Activated CD4-positive, CD25-positive, alpha-beta regulatory T cell treated with anti-CD3 and anti-CD28 coated beads, Interleukin-2, amount 50 U/mL, for 72 hours (primary cell): Measurements from ENCODE around the gene TBXT.

Experiments
- DNase-seq: peaks from one replicate; pipeline ENCODE4 v3.0.0; 2021

The TBXT gene

GRCh38 chr6:166109608-166110007, 58.0 kb downstream of the TBXT start:
- no peak for DNase-seq
